ENCODE results near the gene HOTAIR. TPM values are rescaled to one million over a fixed set of nuclear protein-coding genes. Genes with fewer than 3 reads are reported as not detected.

Gene HOTAIR
- total and polyA plus RNA-seq, 2 donors (not counting 3 experiments of a cell fraction or from before 2014, with no cell fraction given): not detected

DNA sequence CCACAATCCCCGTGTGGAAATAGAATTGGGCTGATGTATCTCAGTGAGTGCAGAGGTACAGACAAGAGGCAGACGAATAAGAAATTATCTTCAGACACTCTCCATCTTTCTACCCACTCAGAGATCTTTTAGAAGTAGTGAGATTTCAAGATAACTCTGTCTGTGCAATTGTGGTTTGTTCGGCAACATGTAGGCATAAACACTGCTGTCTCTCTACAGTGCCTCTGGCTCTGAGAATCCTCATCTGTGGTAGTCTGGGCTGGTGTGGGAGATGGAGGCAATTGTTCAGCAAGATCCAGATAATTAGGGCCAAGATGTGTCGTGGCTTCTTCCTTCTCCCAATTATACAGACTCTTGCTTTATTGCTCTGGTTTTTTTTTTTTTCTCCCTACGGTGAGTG lies 33.0 kb downstream of the HOTAIR start:
- Histone ChIP-seq H3K9ac (replicated peaks; ENCODE audit: extremely low read depth, insufficient read depth, low read length) (no peak overlapping the region), H3K79me2 (ENCODE audit: control insufficient read depth, insufficient read depth, low read length) (no peaks in the 10 kb centered on the region), H3K9me1 (replicated peaks; ENCODE audit: control insufficient read depth, extremely low read depth, insufficient read depth, low read length) (no peaks in the 10 kb centered on the region), H3K4me3 (replicated peaks in 1 of 3; ENCODE audit: insufficient read depth in 1 of 3, low read depth in 1 of 3, low read length in 3 of 3) (no peak overlapping the region), H3K9me3 (replicated peaks; ENCODE audit: control insufficient read depth, insufficient read depth, low read length) (no peaks in the 10 kb centered on the region), H3K27ac (ENCODE audit: insufficient read depth, low read depth, low read length) (no peak overlapping the region), H3K36me3 (ENCODE audit: control insufficient read depth in 2 of 2, extremely low read depth in 1 of 2, insufficient read depth in 2 of 2, low read length in 2 of 2) (no peaks in the 10 kb centered on the region), H3K27me3 (ENCODE audit: control insufficient read depth in 2 of 2, insufficient read depth in 2 of 2, low read length in 2 of 2) (peaks cover 77 to 95% of the 10 kb centered on the region in 2 experiments), H4K20me1 (replicated peaks; ENCODE audit: control insufficient read depth, extremely low read depth, insufficient read depth, low read length) (no peaks in the 10 kb centered on the region), H3K4me1 (ENCODE audit: control insufficient read depth, extremely low read depth, insufficient read depth, low read length) (no peaks in the 10 kb centered on the region), H3K4me2 (ENCODE audit: insufficient read depth, low read length) (no peak overlapping the region), H2AFZ (ENCODE audit: low read depth, low read length) (no peak overlapping the region)
- no TSS peak for BruUV-seq (replicated peaks)
- TF ChIP-seq POLR2A (IDR thresholded peaks at IDR 0.05; ENCODE audit: low read depth, low read length) (no peak), FOS (IDR thresholded peaks at IDR 0.05; ENCODE audit: borderline replicate concordance, insufficient read depth, low read length) (no peak), POLR2AphosphoS5 (IDR thresholded peaks at IDR 0.05; ENCODE audit: insufficient read depth, low read depth, low read length) (no peak), MAX (IDR thresholded peaks at IDR 0.05; ENCODE audit: insufficient read depth, insufficient read length) (no peak), GATA2 (IDR thresholded peaks at IDR 0.05; ENCODE audit: insufficient read depth, insufficient read length, low read depth, low read length) (no peak)
- TF ChIP-seq, protein P1, sequence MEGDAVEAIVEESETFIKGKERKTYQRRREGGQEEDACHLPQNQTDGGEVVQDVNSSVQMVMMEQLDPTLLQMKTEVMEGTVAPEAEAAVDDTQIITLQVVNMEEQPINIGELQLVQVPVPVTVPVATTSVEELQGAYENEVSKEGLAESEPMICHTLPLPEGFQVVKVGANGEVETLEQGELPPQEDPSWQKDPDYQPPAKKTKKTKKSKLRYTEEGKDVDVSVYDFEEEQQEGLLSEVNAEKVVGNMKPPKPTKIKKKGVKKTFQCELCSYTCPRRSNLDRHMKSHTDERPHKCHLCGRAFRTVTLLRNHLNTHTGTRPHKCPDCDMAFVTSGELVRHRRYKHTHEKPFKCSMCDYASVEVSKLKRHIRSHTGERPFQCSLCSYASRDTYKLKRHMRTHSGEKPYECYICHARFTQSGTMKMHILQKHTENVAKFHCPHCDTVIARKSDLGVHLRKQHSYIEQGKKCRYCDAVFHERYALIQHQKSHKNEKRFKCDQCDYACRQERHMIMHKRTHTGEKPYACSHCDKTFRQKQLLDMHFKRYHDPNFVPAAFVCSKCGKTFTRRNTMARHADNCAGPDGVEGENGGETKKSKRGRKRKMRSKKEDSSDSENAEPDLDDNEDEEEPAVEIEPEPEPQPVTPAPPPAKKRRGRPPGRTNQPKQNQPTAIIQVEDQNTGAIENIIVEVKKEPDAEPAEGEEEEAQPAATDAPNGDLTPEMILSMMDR (IDR thresholded peaks at IDR 0.05; ENCODE audit: extremely low read depth in 1 of 2, insufficient read depth in 1 of 2, low read depth in 1 of 2, low read length in 2 of 2): no peak
- DNase-seq (ENCODE audit: low read depth, low spot score) (no peak), FAIRE-seq (no peak)
- intact Hi-C loops (cut with micrococcal nuclease) (no loop called here), dilution Hi-C loops (cut with MboI; ENCODE audit: extremely low pct_ligation_motif_present, low sequenced_read_pairs) (no loop called here)
- ChIA-PET CTCF (interaction anchor here (1.2 to 2.2 kb wide), 2 partner anchors 10 to 260 kb away, joined by 3 to 9 read pairs; no protein-coding TSS in a partner anchor), POLR2A (no interaction called here)
